Ishikawa (cell line): ENCODE results near the gene N4BP2L1.

Experiments
- CEBPB ChIP-seq: IDR thresholded peaks from 2 replicates; pipeline ENCODE4 v1.6.1; 2012
- CREB1 ChIP-seq: IDR thresholded peaks from 2 replicates; pipeline ENCODE4 v1.6.1; 2012; ENCODE audit warnings: low read depth
- EGR1 ChIP-seq: IDR thresholded peaks from 2 replicates; pipeline ENCODE4 v1.6.1; 2012
- EP300 ChIP-seq: IDR thresholded peaks from 2 replicates; pipeline ENCODE4 v1.6.1; 2012; ENCODE audit warnings: borderline replicate concordance
- FOXM1 ChIP-seq: IDR thresholded peaks from 2 replicates; pipeline ENCODE4 v1.6.1; 2012; ENCODE audit warnings: low read depth, borderline replicate concordance
- NFIC ChIP-seq: IDR thresholded peaks from 2 replicates; pipeline ENCODE4 v1.6.1; 2012
- RAD21 ChIP-seq: IDR thresholded peaks from 2 replicates; pipeline ENCODE4 v1.6.1; 2012; ENCODE audit warnings: low read depth
- TAF1 ChIP-seq: IDR thresholded peaks from 2 replicates; pipeline ENCODE4 v1.6.1; 2012; ENCODE audit warnings: low read depth, mild to moderate bottlenecking
- TCF12 ChIP-seq: IDR thresholded peaks from 2 replicates; pipeline ENCODE4 v1.6.1; 2012; ENCODE audit warnings: low read depth
- TEAD4 ChIP-seq: IDR thresholded peaks from 2 replicates; pipeline ENCODE4 v1.6.1; 2012
- YY1 ChIP-seq: IDR thresholded peaks from 2 replicates; pipeline ENCODE4 v1.6.1; 2012; ENCODE audit warnings: low read depth
- ZBTB7A ChIP-seq: IDR thresholded peaks from 2 replicates; pipeline ENCODE4 v1.6.1; 2012; ENCODE audit warnings: low read depth
- TF ChIP-seq, protein P1 (sequence below): IDR thresholded peaks from 2 replicates; pipeline ENCODE4 v1.6.1; 2012; ENCODE audit warnings: low read depth, mild to moderate bottlenecking
- TF ChIP-seq, protein P2 (sequence below): IDR thresholded peaks from 2 replicates; pipeline ENCODE4 v1.6.1; 2012
- TF ChIP-seq, protein P3 (sequence below): IDR thresholded peaks from 2 replicates; pipeline ENCODE4 v1.6.1; 2012

N4BP2L1 gene

DNA sequence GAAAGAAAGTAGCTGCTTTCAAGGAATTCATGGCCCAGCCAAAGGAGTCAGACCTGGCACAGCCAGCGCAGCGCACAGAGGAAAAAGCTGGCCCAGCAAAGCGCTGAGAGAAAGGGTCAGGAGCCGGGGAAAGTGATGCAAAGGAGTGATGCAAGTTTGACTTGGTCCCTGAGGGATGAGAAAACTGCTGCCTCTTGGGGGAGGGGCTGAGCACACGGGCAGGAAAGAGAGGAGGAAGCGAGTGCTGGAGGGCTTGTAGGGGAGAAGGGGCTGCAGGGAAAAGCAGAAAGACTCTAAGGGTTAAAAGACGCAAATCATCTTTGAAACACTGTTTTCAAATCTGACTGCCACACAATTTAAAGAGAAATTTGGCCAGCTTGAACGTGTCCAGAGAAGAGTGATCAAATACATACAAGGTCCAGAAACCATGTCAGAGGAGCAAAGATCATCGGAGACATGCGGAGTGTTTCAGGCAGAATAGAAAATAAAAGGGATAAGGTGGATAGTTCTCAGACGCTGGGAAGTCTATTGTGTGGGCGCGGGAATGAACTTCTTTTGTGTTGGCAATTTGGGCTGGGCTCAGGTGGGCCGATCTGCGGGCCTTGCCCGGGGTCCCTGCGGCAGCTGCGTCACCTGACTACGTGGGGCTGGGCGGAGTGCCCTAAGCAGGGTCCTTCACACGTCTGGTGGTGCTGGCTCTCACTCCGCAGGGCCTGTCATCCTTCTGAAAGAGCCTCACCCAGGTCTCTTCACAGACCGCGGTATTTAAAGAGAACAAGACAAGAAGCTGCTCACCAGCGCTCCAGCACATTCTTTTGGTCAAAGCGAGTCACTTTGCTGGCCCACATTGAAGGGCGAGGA, 18.1 kb downstream of the N4BP2L1 start:
- no peak for TF ChIP-seq FOXM1
- TF ChIP-seq, protein P1, sequence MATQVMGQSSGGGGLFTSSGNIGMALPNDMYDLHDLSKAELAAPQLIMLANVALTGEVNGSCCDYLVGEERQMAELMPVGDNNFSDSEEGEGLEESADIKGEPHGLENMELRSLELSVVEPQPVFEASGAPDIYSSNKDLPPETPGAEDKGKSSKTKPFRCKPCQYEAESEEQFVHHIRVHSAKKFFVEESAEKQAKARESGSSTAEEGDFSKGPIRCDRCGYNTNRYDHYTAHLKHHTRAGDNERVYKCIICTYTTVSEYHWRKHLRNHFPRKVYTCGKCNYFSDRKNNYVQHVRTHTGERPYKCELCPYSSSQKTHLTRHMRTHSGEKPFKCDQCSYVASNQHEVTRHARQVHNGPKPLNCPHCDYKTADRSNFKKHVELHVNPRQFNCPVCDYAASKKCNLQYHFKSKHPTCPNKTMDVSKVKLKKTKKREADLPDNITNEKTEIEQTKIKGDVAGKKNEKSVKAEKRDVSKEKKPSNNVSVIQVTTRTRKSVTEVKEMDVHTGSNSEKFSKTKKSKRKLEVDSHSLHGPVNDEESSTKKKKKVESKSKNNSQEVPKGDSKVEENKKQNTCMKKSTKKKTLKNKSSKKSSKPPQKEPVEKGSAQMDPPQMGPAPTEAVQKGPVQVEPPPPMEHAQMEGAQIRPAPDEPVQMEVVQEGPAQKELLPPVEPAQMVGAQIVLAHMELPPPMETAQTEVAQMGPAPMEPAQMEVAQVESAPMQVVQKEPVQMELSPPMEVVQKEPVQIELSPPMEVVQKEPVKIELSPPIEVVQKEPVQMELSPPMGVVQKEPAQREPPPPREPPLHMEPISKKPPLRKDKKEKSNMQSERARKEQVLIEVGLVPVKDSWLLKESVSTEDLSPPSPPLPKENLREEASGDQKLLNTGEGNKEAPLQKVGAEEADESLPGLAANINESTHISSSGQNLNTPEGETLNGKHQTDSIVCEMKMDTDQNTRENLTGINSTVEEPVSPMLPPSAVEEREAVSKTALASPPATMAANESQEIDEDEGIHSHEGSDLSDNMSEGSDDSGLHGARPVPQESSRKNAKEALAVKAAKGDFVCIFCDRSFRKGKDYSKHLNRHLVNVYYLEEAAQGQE = no peak
- TF ChIP-seq, protein P2, sequence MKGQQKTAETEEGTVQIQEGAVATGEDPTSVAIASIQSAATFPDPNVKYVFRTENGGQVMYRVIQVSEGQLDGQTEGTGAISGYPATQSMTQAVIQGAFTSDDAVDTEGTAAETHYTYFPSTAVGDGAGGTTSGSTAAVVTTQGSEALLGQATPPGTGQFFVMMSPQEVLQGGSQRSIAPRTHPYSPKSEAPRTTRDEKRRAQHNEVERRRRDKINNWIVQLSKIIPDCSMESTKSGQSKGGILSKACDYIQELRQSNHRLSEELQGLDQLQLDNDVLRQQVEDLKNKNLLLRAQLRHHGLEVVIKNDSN = no peak
- TF ChIP-seq ZBTB7A = no peak
- TF ChIP-seq YY1 = no peak
- TF ChIP-seq EGR1 = no peak

DNA sequence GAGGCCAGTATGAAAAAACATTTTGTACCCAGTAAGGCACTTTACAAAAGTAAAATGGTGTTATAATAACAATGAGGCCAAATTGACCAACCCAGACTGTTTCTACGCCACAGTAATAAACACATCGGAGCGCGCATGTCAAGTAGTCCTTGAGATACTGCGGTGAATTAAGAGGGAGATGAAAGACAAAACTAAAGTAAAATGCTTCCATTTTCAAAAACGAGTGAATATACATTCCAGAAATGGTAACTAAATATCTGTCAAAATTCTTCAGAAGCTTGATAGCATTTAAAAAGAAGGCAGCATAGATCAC, 19.0 kb downstream of the N4BP2L1 start:
- no peak for TF ChIP-seq TCF12
- no peak for TF ChIP-seq TAF1

DNA sequence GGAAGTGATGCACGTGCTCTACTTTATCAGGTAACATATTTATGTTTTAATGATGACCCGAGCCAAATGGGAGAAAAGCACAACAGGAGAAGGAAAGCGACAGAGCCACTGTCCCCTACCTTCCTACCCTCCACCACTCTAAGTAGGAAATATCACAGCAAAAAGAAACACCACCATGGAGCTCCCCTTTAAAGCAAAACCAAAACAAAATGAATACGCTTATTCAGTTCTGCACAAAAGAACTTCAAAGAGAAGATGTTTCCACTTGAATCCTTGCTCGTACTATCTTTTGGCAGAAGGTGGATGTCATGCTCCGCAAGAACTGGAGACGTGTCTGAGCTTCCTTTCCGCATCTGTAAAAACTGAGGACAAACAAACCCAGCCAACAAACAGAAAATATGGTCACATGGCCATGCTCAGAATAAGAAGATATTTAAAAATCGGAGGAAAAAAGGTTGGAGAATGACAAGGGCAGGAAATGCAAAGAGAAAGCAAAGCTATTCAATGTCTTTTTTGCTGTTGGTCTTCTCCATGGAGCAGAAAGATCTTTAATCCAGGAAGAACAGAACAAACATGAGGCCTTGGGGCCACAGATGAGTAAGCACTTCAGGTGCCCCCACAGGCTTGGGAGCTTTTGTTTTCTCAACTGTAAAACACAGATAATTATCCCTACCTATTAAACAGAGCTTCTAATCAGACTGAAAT, 19.5 kb downstream of the N4BP2L1 start:
- TF ChIP-seq EGR1 (no peak), EP300 (no peak), NFIC (no peak), CREB1 (no peak), RAD21 (no peak), ZBTB7A (no peak), TAF1 (no peak), YY1 (no peak), TEAD4 (no peak), TCF12 (no peak), FOXM1 (no peak), CEBPB (no peak)
- TF ChIP-seq, protein P3, sequence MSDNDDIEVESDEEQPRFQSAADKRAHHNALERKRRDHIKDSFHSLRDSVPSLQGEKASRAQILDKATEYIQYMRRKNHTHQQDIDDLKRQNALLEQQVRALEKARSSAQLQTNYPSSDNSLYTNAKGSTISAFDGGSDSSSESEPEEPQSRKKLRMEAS = no peak
- TF ChIP-seq, protein P1 = no peak
- TF ChIP-seq, protein P2 = no peak

DNA sequence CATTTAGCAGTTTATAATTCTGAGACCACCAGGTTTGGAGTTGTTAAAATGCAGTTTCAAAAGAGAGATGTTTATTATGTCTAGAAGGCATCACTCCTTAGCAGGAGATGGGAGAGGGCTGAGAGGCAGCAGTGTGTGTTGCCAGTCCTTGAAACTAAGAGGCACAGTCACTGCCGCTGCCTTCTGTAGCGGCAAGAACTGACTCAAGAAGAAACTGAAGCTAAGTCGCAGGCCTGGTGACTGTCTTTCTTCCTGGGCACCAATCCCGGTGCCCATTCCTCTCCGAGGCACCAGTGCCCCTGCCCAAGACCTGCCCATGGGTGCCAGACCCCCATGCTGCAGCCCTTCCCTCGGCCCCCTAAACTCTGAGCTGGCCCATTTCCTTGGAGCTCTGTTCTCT, 20.1 kb downstream of the N4BP2L1 start:
- TF ChIP-seq TAF1 (no peak), RAD21 (no peak), YY1 (no peak), TEAD4 (no peak), CREB1 (no peak)
- TF ChIP-seq, protein P3 = no peak
- TF ChIP-seq, protein P1 = no peak

DNA sequence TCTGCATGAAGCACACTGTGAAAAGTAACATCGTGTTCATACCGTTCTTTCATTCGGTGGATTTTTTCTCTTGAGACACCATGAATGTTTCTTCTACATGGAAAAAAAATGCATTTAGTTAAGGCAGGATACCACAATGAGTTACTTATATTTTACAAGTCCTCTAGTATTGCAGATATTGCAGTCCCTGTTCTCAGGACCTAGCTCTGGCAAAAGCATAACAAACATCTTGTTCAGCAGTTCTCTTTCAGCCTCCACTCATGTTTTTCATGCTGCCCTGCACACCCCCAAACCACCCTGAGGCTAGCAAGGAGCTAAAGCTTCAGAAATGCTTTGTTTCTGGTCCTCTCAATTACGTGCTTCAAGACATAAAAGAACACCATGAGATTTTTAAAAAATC, 24.8 kb downstream of the N4BP2L1 start:
- TF ChIP-seq EGR1 (no peak), NFIC (no peak), CEBPB (no peak), TAF1 (no peak), EP300 (no peak), TCF12 (no peak), YY1 (no peak), CREB1 (no peak), FOXM1 (no peak)
- TF ChIP-seq, protein P1 = no peak
